HG02763 (cell line): ENCODE results near the gene RASA1.
"Not testable (repeated sequence)": the region's sequence is repeated elsewhere in the genome, so short reads cannot be mapped to it uniquely, and the experiment has no call there.

Experiments used
- ATAC-seq: cut with Tn5 transposase; IDR thresholded peaks from one replicate; pipeline ENCODE4 v1.9.1; 2021; ENCODE audit warnings: mild to moderate bottlenecking, moderate library complexity; ENCODE audit not compliant: unreplicated experiment

RASA1 gene

GRCh38 chr5:87278590-87279100 is 11.0 kb downstream of the RASA1 start:
- no peak for ATAC-seq

GRCh38 chr5:87282269-87282668 is 14.6 kb downstream of the RASA1 start:
- no peak for ATAC-seq

- ATAC-seq: not testable (repeated sequence)
These were observed 19.6 kb downstream of the RASA1 start for GRCh38 chr5:87287266-87287665.

GRCh38 chr5:87298692-87299362 is 31.1 kb downstream of the RASA1 start:
- no peak for ATAC-seq

GRCh38 chr5:87300176-87300575 is 32.5 kb downstream of the RASA1 start:
- ATAC-seq: no peak

- ATAC-seq: no peak
These were observed 33.1 kb downstream of the RASA1 start for GRCh38 chr5:87300744-87301143.

- no peak for ATAC-seq
These were observed 34.4 kb downstream of the RASA1 start for GRCh38 chr5:87302061-87302460.

GRCh38 chr5:87303324-87303723 is 35.6 kb downstream of the RASA1 start:
- no peak for ATAC-seq

GRCh38 chr5:87306090-87306489 is 38.4 kb downstream of the RASA1 start:
- ATAC-seq: not testable (repeated sequence)

GRCh38 chr5:87307796-87308423 is 40.2 kb downstream of the RASA1 start:
- peak; percentile 97 for ATAC-seq

GRCh38 chr5:87311405-87312279 is 44.0 kb downstream of the RASA1 start:
- no peak for ATAC-seq

GRCh38 chr5:87313216-87313615 is 45.5 kb downstream of the RASA1 start:
- ATAC-seq: no peak

- ATAC-seq: no peak
These were observed 51.8 kb downstream of the RASA1 start for GRCh38 chr5:87319469-87319868.

- no peak for ATAC-seq
These were observed 53.9 kb downstream of the RASA1 start for GRCh38 chr5:87321605-87322004.

- no peak for ATAC-seq
These were observed 54.7 kb downstream of the RASA1 start for GRCh38 chr5:87322381-87322780.

GRCh38 chr5:87327998-87328397 is 60.3 kb downstream of the RASA1 start:
- ATAC-seq: no peak

GRCh38 chr5:87329114-87329513 is 61.4 kb downstream of the RASA1 start:
- ATAC-seq: no peak

- ATAC-seq: no peak
These were observed 72.3 kb downstream of the RASA1 start for GRCh38 chr5:87339986-87340385.

GRCh38 chr5:87340716-87341115 is 73.0 kb downstream of the RASA1 start:
- ATAC-seq: peak; percentile 100

GRCh38 chr5:87347272-87347671 is 79.6 kb downstream of the RASA1 start:
- no peak for ATAC-seq

GRCh38 chr5:87347841-87348240 is 80.2 kb downstream of the RASA1 start:
- ATAC-seq: no peak

- peak; percentile 77 for ATAC-seq
These were observed 86.8 kb downstream of the RASA1 start for GRCh38 chr5:87354496-87354895.
